H1 (cell line): ENCODE data around the gene SUSD6. TPM values are rescaled to one million over a fixed set of nuclear protein-coding genes. Genes with fewer than 3 reads are reported as not detected.
A peak's percentile ranks its signal among the peaks of the same experiment; 100 is the strongest.

ENCODE experiments used
- CTCF ChIA-PET: fragments of 300-600 bp; sonication (Branson Sonifier 250); formaldehyde crosslinking; loops from one replicate; lab custom pipeline; 2021; ENCODE audit not compliant: partially characterized antibody; lab: Charles Lee
- POLR2A ChIA-PET: fragments of 300-600 bp; sonication (Branson Sonifier 250); formaldehyde crosslinking; loops from one replicate; lab custom pipeline; 2021; ENCODE audit warnings: inconsistent platforms; ENCODE audit not compliant: partially characterized antibody; lab: Charles Lee
- DNase-seq, 2 experiments: peaks; one replicate each; pipeline versions ENCODE4 v3.0.0 to v3.0.0-alpha.2; 2010 to 2022; ENCODE audit warnings: low spot score in 2 of 2, low read depth in 1 of 2, mixed read lengths in 1 of 2
- FAIRE-seq: peaks from 2 replicates; lab custom pipeline; 2011; peaks lifted over from hg19 to GRCh38; lab: Jason Lieb, UNC
- H2AFZ ChIP-seq: 2 replicates; pipeline ENCODE4 v1.8.1; 2012; ENCODE audit warnings: low read length, inconsistent platforms
- H2AK5ac ChIP-seq: 2 replicates; pipeline ENCODE4 v1.6.1; 2013; ENCODE audit warnings: low read depth, low read length
- H2BK120ac ChIP-seq: replicated peaks from 2 replicates; pipeline ENCODE3; 2013; ENCODE audit warnings: low read depth, low read length, inconsistent platforms
- H2BK12ac ChIP-seq: 2 replicates; pipeline ENCODE4 v1.6.1; 2013; ENCODE audit warnings: low read depth, low read length
- H2BK15ac ChIP-seq: 2 replicates; pipeline ENCODE4 v1.6.1; 2013; ENCODE audit warnings: low read length
- H2BK20ac ChIP-seq: 2 replicates; pipeline ENCODE4 v1.6.1; 2013; ENCODE audit warnings: low read length
- H2BK5ac ChIP-seq: 2 replicates; pipeline ENCODE4 v1.6.1; 2013; ENCODE audit warnings: low read depth, low read length
- H3K14ac ChIP-seq: 2 replicates; pipeline ENCODE4 v1.6.1; 2013; ENCODE audit warnings: inconsistent platforms; ENCODE audit not compliant: insufficient read length
- H3K18ac ChIP-seq: 2 replicates; pipeline ENCODE4 v1.6.1; 2013; ENCODE audit warnings: low read length; ENCODE audit errors: extremely low read depth
- H3K23ac ChIP-seq: 2 replicates; pipeline ENCODE4 v1.6.1; 2013; ENCODE audit warnings: inconsistent platforms; ENCODE audit not compliant: insufficient read length
- H3K23me2 ChIP-seq: 2 replicates; pipeline ENCODE4 v1.6.1; 2013; ENCODE audit warnings: low read depth, low read length
- H3K27ac ChIP-seq: 2 replicates; pipeline ENCODE4 v1.6.1; 2011; ENCODE audit warnings: low read depth, low read length, inconsistent platforms
- H3K27me3 ChIP-seq, 4 experiments: replicated peaks in 1 of 4; 1 replicate in 1 of 4; 2 replicates in 3 of 4; pipeline versions ENCODE4 v1.6.1 to v1.8.1; 2011 to 2013; ENCODE audit warnings: low read length in 3 of 4, mild to moderate bottlenecking in 3 of 4, inconsistent platforms in 2 of 4, mixed read lengths in 2 of 4, moderate library complexity in 1 of 4; ENCODE audit not compliant: control insufficient read depth in 3 of 4, insufficient read depth in 3 of 4; ENCODE audit errors: extremely low read depth in 1 of 4
- H3K36me3 ChIP-seq, 4 experiments: 2 replicates each; pipeline versions ENCODE4 v1.6.1 to v1.8.1; 2011 to 2013; ENCODE audit warnings: mild to moderate bottlenecking in 4 of 4, low read length in 3 of 4, moderate library complexity in 2 of 4, control low read depth in 1 of 4, inconsistent platforms in 1 of 4; ENCODE audit not compliant: insufficient read depth in 4 of 4, control insufficient read depth in 2 of 4
- H3K4ac ChIP-seq: replicated peaks from 2 replicates; pipeline ENCODE3; 2013; ENCODE audit warnings: low read length, low read depth, mixed read lengths, inconsistent platforms; ENCODE audit not compliant: insufficient read length
- H3K4me1 ChIP-seq, 4 experiments: replicated peaks in 1 of 4; 1 replicate in 1 of 4; 2 replicates in 3 of 4; pipeline versions ENCODE4 v1.6.1 to v1.8.1; 2011 to 2013; ENCODE audit warnings: low read length in 3 of 4, inconsistent platforms in 2 of 4, mixed read lengths in 1 of 4; ENCODE audit not compliant: insufficient read depth in 4 of 4, control insufficient read depth in 3 of 4
- H3K4me2 ChIP-seq, 2 experiments: 2 replicates each; pipeline versions ENCODE4 v1.6.1 to v1.8.1; 2011 to 2013; ENCODE audit warnings: low read depth in 2 of 2, low read length in 2 of 2, control low read depth in 1 of 2, inconsistent platforms in 1 of 2, mild to moderate bottlenecking in 1 of 2; ENCODE audit not compliant: insufficient read depth in 1 of 2
- H3K4me3 ChIP-seq, 4 experiments: fragments of 200-600, 300-600 bp in 1 of 4; sonication (generic), shearing (Covaris generic), sonication (Bioruptor Twin) in 1 of 4; 2 replicates each; pipeline versions ENCODE4 v1.5.1 to v1.8.1; 2011 to 2016; ENCODE audit warnings: low read length in 4 of 4, low read depth in 3 of 4, control low read depth in 2 of 4, inconsistent platforms in 2 of 4, mild to moderate bottlenecking in 2 of 4, mixed read lengths in 1 of 4, moderate library complexity in 1 of 4; ENCODE audit not compliant: insufficient read depth in 2 of 4; ENCODE audit errors: extremely low read depth in 1 of 4
- H3K56ac ChIP-seq: replicated peaks from 2 replicates; pipeline ENCODE3; 2013; ENCODE audit warnings: low read depth, mild to moderate bottlenecking, mixed read lengths, low read length, inconsistent platforms; ENCODE audit not compliant: insufficient read length
- H3K79me1 ChIP-seq: 2 replicates; pipeline ENCODE4 v1.6.1; 2013; ENCODE audit warnings: low read depth, low read length, control low read depth
- H3K79me2 ChIP-seq, 2 experiments: 2 replicates each; pipeline versions ENCODE4 v1.6.1 to v1.8.1; 2012 to 2013; ENCODE audit warnings: low read length in 2 of 2, mild to moderate bottlenecking in 2 of 2, inconsistent platforms in 1 of 2; ENCODE audit not compliant: insufficient read depth in 2 of 2, control insufficient read depth in 1 of 2
- H3K9ac ChIP-seq, 4 experiments: replicated peaks in 1 of 4; 1 replicate in 1 of 4; 2 replicates in 3 of 4; pipeline versions ENCODE4 v1.6.1 to v1.8.1; 2011 to 2013; ENCODE audit warnings: low read depth in 3 of 4, low read length in 3 of 4, control low read depth in 2 of 4, mild to moderate bottlenecking in 2 of 4, moderate library complexity in 2 of 4, inconsistent platforms in 1 of 4; ENCODE audit errors: extremely low read depth in 1 of 4
- H3K9me3 ChIP-seq, 2 experiments: 2 replicates each; pipeline versions ENCODE4 v1.6.1 to v1.8.1; 2012 to 2013; ENCODE audit warnings: mild to moderate bottlenecking in 2 of 2, moderate library complexity in 2 of 2, control low read depth in 1 of 2, inconsistent platforms in 1 of 2, low read depth in 1 of 2, low read length in 1 of 2, mixed read lengths in 1 of 2; ENCODE audit not compliant: insufficient read depth in 2 of 2
- H4K20me1 ChIP-seq, 2 experiments: replicated peaks in 1 of 2; 2 replicates each; pipeline versions ENCODE3 to v1.8.1; 2011 to 2013; ENCODE audit warnings: inconsistent platforms in 2 of 2, low read length in 2 of 2, mild to moderate bottlenecking in 1 of 2; ENCODE audit not compliant: insufficient read depth in 2 of 2, control insufficient read depth in 1 of 2
- H4K5ac ChIP-seq: 2 replicates; pipeline ENCODE4 v1.6.1; 2013; ENCODE audit warnings: low read length, low read depth, mixed read lengths, inconsistent platforms; ENCODE audit not compliant: insufficient read length
- H4K8ac ChIP-seq: 2 replicates; pipeline ENCODE4 v1.8.0; 2013; ENCODE audit warnings: mild to moderate bottlenecking, moderate library complexity, low read length, inconsistent platforms; ENCODE audit not compliant: insufficient read depth; ENCODE audit errors: extremely low read depth
- H4K91ac ChIP-seq: replicated peaks from 2 replicates; pipeline ENCODE3; 2013; ENCODE audit warnings: low read length, mixed read lengths, inconsistent platforms; ENCODE audit not compliant: insufficient read length
- ASH2L ChIP-seq: fragments of 200-600, 300-600 bp; sonication (generic); IDR thresholded peaks from one replicate; pipeline ENCODE4 v1.7.1; 2017; ENCODE audit warnings: low read length
- CBX5 ChIP-seq: fragments of 300-800, 300-1000 bp; sonication (generic); IDR thresholded peaks from 2 replicates; pipeline ENCODE4 v1.7.1; 2016; ENCODE audit warnings: antibody characterized with exemption, low read length, low read depth
- CHD2 ChIP-seq: IDR thresholded peaks from 2 replicates; pipeline ENCODE4 v1.6.1; 2012; ENCODE audit warnings: low read length, improper control_type of control experiment
- HDAC2 ChIP-seq, 2 experiments: fragments of 300-600 bp in 1 of 2; sonication (generic) in 1 of 2; IDR thresholded peaks; 2 replicates each; pipeline ENCODE4 v1.6.1; 2011 to 2012; ENCODE audit warnings: low read depth in 2 of 2, low read length in 2 of 2, mild to moderate bottlenecking in 2 of 2, moderate library complexity in 2 of 2, borderline replicate concordance in 1 of 2, inconsistent platforms in 1 of 2
- NANOG ChIP-seq: IDR thresholded peaks from 2 replicates; pipeline ENCODE4 v1.6.1; 2011; ENCODE audit warnings: low read length, low read depth, mild to moderate bottlenecking, inconsistent platforms; ENCODE audit not compliant: insufficient read depth, poor library complexity, severe bottlenecking
- RFX5 ChIP-seq: IDR thresholded peaks from 2 replicates; pipeline ENCODE4 v1.6.1; 2011; ENCODE audit warnings: low read depth, low read length, improper control_type of control experiment, borderline replicate concordance
- TEAD4 ChIP-seq: IDR thresholded peaks from 2 replicates; pipeline ENCODE4 v1.6.1; 2012; ENCODE audit warnings: low read depth, low read length, inconsistent platforms, mixed read lengths
- WGBS, 2 experiments: shearing (Covaris generic) in 1 of 2; methylation state at CpG; one replicate each; pipeline versions ENCODE4 v1.1.6 to v1.1.7; 2013 to 2015; ENCODE audit warnings: low lambda C conversion rate in 2 of 2, mixed read lengths in 2 of 2, inconsistent platforms in 1 of 2, low coverage in 1 of 2, missing lambda C conversion rate in 1 of 2; ENCODE audit not compliant: insufficient replicate concordance in 2 of 2, insufficient coverage in 1 of 2, insufficient read length in 1 of 2; ENCODE audit errors: extremely low coverage in 1 of 2, missing lambda C conversion rate in 1 of 2; 5-methylcytosine and 5-hydroxymethylcytosine counted together
- polyA plus RNA-seq, 7 experiments: library from polyadenylated mRNA; depleted of rRNA in 3 of 7; stranded (reverse) in 5 of 7; unstranded in 2 of 7; fragments of >200 nt in 5 of 7; fragments of 200-250 nt in 2 of 7; gene quantifications; 1 replicate in 5 of 7; 2 replicates in 1 of 7; 4 replicates in 1 of 7; pipeline versions ENCODE4 v1.2.1 to v1.2.3, GENCODE V29; 2011 to 2013; ENCODE audit warnings: missing spikeins in 2 of 7, mixed read lengths in 2 of 7
- total RNA-seq: library from RNA; stranded (reverse); fragmentation: NEBNext Ultra II Directional; extraction: Animal tissue kit (Norgen Biotek cat#: 25700); gene quantifications from 2 replicates; pipeline ENCODE4 v1.2.1, GENCODE V29; 2021

SUSD6 gene
- total and polyA plus RNA-seq, 2 of the 8 experiments (the other 6 are each of a cell fraction or from before 2014, with no cell fraction given), result 3.0 to 3.8 TPM

GRCh38 chr14:69587389-69587788 lies 24.0 kb upstream of the SUSD6 start:
- FAIRE-seq (no peak), DNase-seq (no peak)
- Histone ChIP-seq H3K23ac (no peak overlapping the region), H3K9me3 (no peaks in the 10 kb centered on the region), H2BK120ac (no peak overlapping the region), H3K79me2 (no peaks in the 10 kb centered on the region), H4K8ac (no peak overlapping the region), H3K14ac (no peak overlapping the region), H3K4me3 (no peak overlapping the region), H2BK5ac (no peak overlapping the region), H3K18ac (no peak overlapping the region), H3K36me3 (no peaks in the 10 kb centered on the region), H3K4me2 (no peak overlapping the region), H2BK12ac (peak overlapping the region; percentile 60; the same call in 1 of the 2 replicates), H4K20me1 (no peaks in the 10 kb centered on the region), H3K79me1 (no peaks in the 10 kb centered on the region), H3K9ac (no peak overlapping the region), H2AFZ (no peak overlapping the region), H2BK20ac (no peak overlapping the region), H3K27ac (no peak overlapping the region), H3K23me2 (no peaks in the 10 kb centered on the region), H4K5ac (no peak overlapping the region), H3K4ac (no peak overlapping the region), H4K91ac (no peak overlapping the region), H3K4me1 (no peaks in the 10 kb centered on the region; a peak in 1 of 7 replicates), H2BK15ac (no peak overlapping the region), H2AK5ac (no peak overlapping the region), H3K56ac (no peak overlapping the region), H3K27me3 (no peaks in the 10 kb centered on the region)
- ChIA-PET CTCF (interaction anchor here (0.8 to 5.0 kb wide), 6 partner anchors 8 to 139 kb away, joined by 3 to 47 read pairs (median 12); no protein-coding TSS in a partner anchor), POLR2A (no interaction called here)
- TF ChIP-seq CHD2 (no peak), ASH2L (no peak), NANOG (no peak), HDAC2 (IDR thresholded peaks at IDR 0.05; ENCODE audit: borderline replicate concordance in 1 of 2, low read depth in 2 of 2, low read length in 2 of 2) (no peak), TEAD4 (no peak), CBX5 (no peak), RFX5 (no peak)
- WGBS, 2 experiments, result 79% methylated on average over 8 of the region's 8 CpGs; no CpG with 5 or more reads in 1 of the 2 experiments
